ENCODE measurements around the gene STEEP1. TPM values are rescaled to one million over a fixed set of nuclear protein-coding genes. Genes with fewer than 3 reads are reported as not detected.

The STEEP1 gene
- total RNA-seq, 1 donor from 2014 or later = 22.2 TPM

- H3K27me3 ChIP-seq = no peaks in the 10 kb centered on the region
- TF ChIP-seq, protein P1, sequence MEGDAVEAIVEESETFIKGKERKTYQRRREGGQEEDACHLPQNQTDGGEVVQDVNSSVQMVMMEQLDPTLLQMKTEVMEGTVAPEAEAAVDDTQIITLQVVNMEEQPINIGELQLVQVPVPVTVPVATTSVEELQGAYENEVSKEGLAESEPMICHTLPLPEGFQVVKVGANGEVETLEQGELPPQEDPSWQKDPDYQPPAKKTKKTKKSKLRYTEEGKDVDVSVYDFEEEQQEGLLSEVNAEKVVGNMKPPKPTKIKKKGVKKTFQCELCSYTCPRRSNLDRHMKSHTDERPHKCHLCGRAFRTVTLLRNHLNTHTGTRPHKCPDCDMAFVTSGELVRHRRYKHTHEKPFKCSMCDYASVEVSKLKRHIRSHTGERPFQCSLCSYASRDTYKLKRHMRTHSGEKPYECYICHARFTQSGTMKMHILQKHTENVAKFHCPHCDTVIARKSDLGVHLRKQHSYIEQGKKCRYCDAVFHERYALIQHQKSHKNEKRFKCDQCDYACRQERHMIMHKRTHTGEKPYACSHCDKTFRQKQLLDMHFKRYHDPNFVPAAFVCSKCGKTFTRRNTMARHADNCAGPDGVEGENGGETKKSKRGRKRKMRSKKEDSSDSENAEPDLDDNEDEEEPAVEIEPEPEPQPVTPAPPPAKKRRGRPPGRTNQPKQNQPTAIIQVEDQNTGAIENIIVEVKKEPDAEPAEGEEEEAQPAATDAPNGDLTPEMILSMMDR (IDR thresholded peaks at IDR 0.05) = no peak
- no peaks in the 10 kb centered on the region for H3K4me1 ChIP-seq
- H3K36me3 ChIP-seq = no peaks in the 10 kb centered on the region
- no peak overlapping the region for H3K27ac ChIP-seq
- H3K4me3 ChIP-seq = no peak overlapping the region
- no peak for DNase-seq (ENCODE audit: low spot score in 2 of 2)
- intact Hi-C loops (cut with DNase I) = no loop called here
- H3K9me3 ChIP-seq = no peaks in the 10 kb centered on the region
Measured at GRCh38 chrX:119523664-119524184, 41.5 kb downstream of the STEEP1 start.

- Histone ChIP-seq H3K4me3 (no peak overlapping the region), H3K27me3 (no peaks in the 10 kb centered on the region), H3K9me3 (no peaks in the 10 kb centered on the region), H3K36me3 (no peaks in the 10 kb centered on the region), H3K4me1 (no peaks in the 10 kb centered on the region), H3K27ac (no peak overlapping the region)
- DNase-seq (ENCODE audit: low spot score in 2 of 2) = no peak
- TF ChIP-seq, protein P1 (IDR thresholded peaks at IDR 0.05) = no peak
- intact Hi-C loops (cut with DNase I) = no loop called here
Measured at GRCh38 chrX:119521246-119521645, 44.0 kb downstream of the STEEP1 start.

GRCh38 chrX:119518371-119518770 is 46.8 kb downstream of the STEEP1 start:
- TF ChIP-seq, protein P1 (IDR thresholded peaks at IDR 0.05) = no peak
- Histone ChIP-seq H3K4me3 (no peak overlapping the region), H3K27ac (no peak overlapping the region), H3K9me3 (no peaks in the 10 kb centered on the region), H3K36me3 (no peaks in the 10 kb centered on the region), H3K27me3 (no peaks in the 10 kb centered on the region), H3K4me1 (no peaks in the 10 kb centered on the region)
- DNase-seq (ENCODE audit: low spot score in 2 of 2) = no peak
- intact Hi-C loops (cut with DNase I) = no loop called here

GRCh38 chrX:119516157-119516702 is 49.0 kb downstream of the STEEP1 start:
- H3K4me1 ChIP-seq = no peaks in the 10 kb centered on the region
- no peak overlapping the region for H3K4me3 ChIP-seq
- no peaks in the 10 kb centered on the region for H3K36me3 ChIP-seq
- no peak for DNase-seq (ENCODE audit: low spot score in 2 of 2)
- no peaks in the 10 kb centered on the region for H3K9me3 ChIP-seq
- TF ChIP-seq, protein P1 (IDR thresholded peaks at IDR 0.05) = peak; percentile 56 to 66 (median 57)
- no peak overlapping the region for H3K27ac ChIP-seq
- intact Hi-C loops (cut with DNase I) = no loop called here
- no peaks in the 10 kb centered on the region for H3K27me3 ChIP-seq

GRCh38 chrX:119512146-119512800 is 52.9 kb downstream of the STEEP1 start:
- no peak overlapping the region for H3K4me3 ChIP-seq

More at GRCh38 chrX:119512146-119512800, 52.9 kb downstream of the STEEP1 start:
- H3K27me3 ChIP-seq = no peaks in the 10 kb centered on the region
- no peaks in the 10 kb centered on the region for H3K36me3 ChIP-seq
- TF ChIP-seq, protein P1 (IDR thresholded peaks at IDR 0.05) = peak; percentile 52 to 68 (median 66)
- no peak overlapping the region for H3K27ac ChIP-seq
- no peaks in the 10 kb centered on the region for H3K4me1 ChIP-seq
- peak in 1 of 2 donors; percentile 73 for DNase-seq (ENCODE audit: low spot score in 2 of 2)
- intact Hi-C loops (cut with DNase I) = loop anchor here (1.0 kb wide), 2 partner anchors 23 to 43 kb away; no protein-coding TSS in a partner anchor
- H3K9me3 ChIP-seq = no peaks in the 10 kb centered on the region

All from ascending aorta (tissue), 2 donors.